Neural progenitor cell (in vitro differentiated cells): ENCODE data around the gene MT1B.

ENCODE experiments used
- CTCF ChIP-seq: fragments of 200-600 bp; sonication (generic); IDR thresholded peaks from 2 replicates; pipeline ENCODE4 v1.5.1; 2017; ENCODE audit warnings: antibody characterized with exemption, mild to moderate bottlenecking
- EZH2 ChIP-seq: fragments of 200-600 bp; sonication (generic); IDR thresholded peaks from 2 replicates; pipeline ENCODE4 v1.6.1; 2017; ENCODE audit warnings: antibody characterized with exemption, mild to moderate bottlenecking, moderate library complexity
- EZH2phosphoT487 ChIP-seq: fragments of 200-600 bp; sonication (generic); IDR thresholded peaks from 2 replicates; pipeline ENCODE4 v1.6.1; 2017; ENCODE audit warnings: antibody characterized with exemption

- no peak for TF ChIP-seq CTCF
- TF ChIP-seq EZH2phosphoT487, result no peak
- TF ChIP-seq EZH2, result no peak
Measured at GRCh38 chr16:56606476-56607108, 45.1 kb upstream of the MT1B start.
